HepG2 (cell line): ENCODE data around the gene DNAJC15. TPM values are rescaled to one million over a fixed set of nuclear protein-coding genes. Genes with fewer than 3 reads are reported as not detected.

Source experiments
- MAF1 ChIP-seq: sonication (generic); formaldehyde crosslinking; IDR thresholded peaks from 2 replicates; pipeline ENCODE4 v1.5.0; 2020; ENCODE audit warnings: missing genetic modification reagents, borderline replicate concordance
- NFE2L2 ChIP-seq: fragments of 150-350 bp; IDR thresholded peaks from 2 replicates; pipeline ENCODE4 v1.6.1; 2014; ENCODE audit warnings: low read length
- XRCC5 ChIP-seq: fragments of 200-400 bp; formaldehyde crosslinking; optimal IDR thresholded peaks from 2 replicates; pipeline ENCODE3; 2017; ENCODE audit warnings: mild to moderate bottlenecking, low read length
- YY1 ChIP-seq: IDR thresholded peaks from 2 replicates; pipeline ENCODE4 v1.6.1; 2011; ENCODE audit warnings: low read length, low read depth, moderate library complexity, mild to moderate bottlenecking; ENCODE audit not compliant: insufficient read depth, insufficient replicate concordance
- ZNF329 ChIP-seq: sonication (generic); formaldehyde crosslinking; IDR thresholded peaks from 2 replicates; pipeline ENCODE4 v1.9.0; 2021; ENCODE audit warnings: low read depth, mild to moderate bottlenecking, missing genetic modification reagents
- ZNF547 ChIP-seq: sonication (generic); formaldehyde crosslinking; IDR thresholded peaks from 2 replicates; pipeline ENCODE4 v1.5.1; 2020; ENCODE audit warnings: mild to moderate bottlenecking, missing genetic modification reagents
- ZNF773 ChIP-seq: sonication (generic); formaldehyde crosslinking; IDR thresholded peaks from 2 replicates; pipeline ENCODE4 v1.4.0; 2020; ENCODE audit warnings: missing genetic modification reagents, borderline replicate concordance
- ZSCAN21 ChIP-seq: sonication (generic); formaldehyde crosslinking; IDR thresholded peaks from 2 replicates; pipeline ENCODE4 v1.8.0; 2022; ENCODE audit warnings: mild to moderate bottlenecking, missing genetic modification reagents, moderate library complexity, borderline replicate concordance
- polyA plus RNA-seq, 8 experiments: library from polyadenylated mRNA; depleted of rRNA in 3 of 8; stranded (reverse) in 7 of 8; unstranded in 1 of 8; fragments of >200 nt; fragmentation: Illumina TruSeq in 4 of 8; extraction: Trizol in 4 of 8; gene quantifications; 2 replicates each; pipeline versions ENCODE4 v1.2.1 to v1.2.3, GENCODE V29; 2011 to 2016; ENCODE audit warnings: low read depth in 4 of 8, missing spikeins in 1 of 8, mixed read lengths in 1 of 8; ENCODE audit not compliant: insufficient read depth in 1 of 8
- total RNA-seq, 5 experiments: library from RNA; depleted of rRNA; stranded (reverse); fragments of >200 nt; fragmentation: Illumina TruSeq; extraction: Trizol; gene quantifications; 2 replicates each; pipeline ENCODE4 v1.2.3, GENCODE V29; 2016; ENCODE audit warnings: low read depth in 1 of 5
- TF ChIP-seq, protein P1 (sequence below): sonication (generic); formaldehyde crosslinking; IDR thresholded peaks from one replicate; pipeline ENCODE4 v1.5.1; 2020; ENCODE audit warnings: mild to moderate bottlenecking, missing genetic modification reagents; ENCODE audit errors: not compliant biosample characterization
- TF ChIP-seq, protein P2 (sequence below): IDR thresholded peaks from 2 replicates; pipeline ENCODE4 v1.6.1; 2016; ENCODE audit warnings: missing compliant biosample characterization, missing genetic modification reagents, borderline replicate concordance
- TF ChIP-seq, protein P3 (sequence below): sonication (generic); formaldehyde crosslinking; IDR thresholded peaks from 2 replicates; pipeline ENCODE4 v1.8.0; 2022; ENCODE audit warnings: missing genetic modification reagents, mild to moderate bottlenecking, borderline replicate concordance
- TF ChIP-seq, protein P4 (sequence below): IDR thresholded peaks from 2 replicates; pipeline ENCODE4 v1.4.0; 2020; ENCODE audit warnings: mild to moderate bottlenecking, missing genetic modification reagents
- TF ChIP-seq, protein P5 (sequence below): IDR thresholded peaks from 2 replicates; pipeline ENCODE4 v1.6.1; 2016; ENCODE audit warnings: low read depth, borderline replicate concordance

DNAJC15 gene
- total and polyA plus RNA-seq, 2 of the 13 experiments (the other 11 are each of a cell fraction or from before 2014, with no cell fraction given), result 23.0 to 31.9 TPM

DNA sequence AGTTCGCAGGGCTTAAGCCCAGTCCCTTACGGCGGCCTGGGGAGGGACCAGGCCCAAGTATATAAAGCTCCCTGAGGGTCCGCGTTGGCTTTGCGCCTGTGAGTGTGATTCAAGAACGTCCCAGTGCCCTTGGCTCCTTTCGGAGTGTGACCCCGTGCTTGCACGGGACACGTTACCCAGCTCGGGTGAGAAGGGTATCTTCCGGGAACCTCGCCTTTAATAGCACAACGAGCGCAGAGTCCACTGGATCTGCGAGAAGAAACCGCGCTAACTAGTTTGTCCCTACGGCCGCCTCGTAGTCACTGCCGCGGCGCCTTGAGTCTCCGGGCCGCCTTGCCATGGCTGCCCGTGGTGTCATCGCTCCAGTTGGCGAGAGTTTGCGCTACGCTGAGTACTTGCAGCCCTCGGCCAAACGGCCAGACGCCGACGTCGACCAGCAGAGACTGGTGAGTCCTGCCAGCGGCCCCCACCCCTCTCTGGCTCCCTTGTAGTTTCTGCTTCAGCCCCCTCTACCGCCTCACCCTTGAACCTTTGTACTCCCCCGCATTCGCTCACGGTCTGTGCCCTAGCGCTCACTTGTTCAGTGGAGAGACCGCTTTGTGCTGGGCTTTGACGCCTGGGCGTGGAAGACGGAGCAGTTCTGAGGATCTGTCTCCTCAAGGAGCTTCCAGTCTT, at the start of gene DNAJC15 (continued):
- TF ChIP-seq, protein P1, sequence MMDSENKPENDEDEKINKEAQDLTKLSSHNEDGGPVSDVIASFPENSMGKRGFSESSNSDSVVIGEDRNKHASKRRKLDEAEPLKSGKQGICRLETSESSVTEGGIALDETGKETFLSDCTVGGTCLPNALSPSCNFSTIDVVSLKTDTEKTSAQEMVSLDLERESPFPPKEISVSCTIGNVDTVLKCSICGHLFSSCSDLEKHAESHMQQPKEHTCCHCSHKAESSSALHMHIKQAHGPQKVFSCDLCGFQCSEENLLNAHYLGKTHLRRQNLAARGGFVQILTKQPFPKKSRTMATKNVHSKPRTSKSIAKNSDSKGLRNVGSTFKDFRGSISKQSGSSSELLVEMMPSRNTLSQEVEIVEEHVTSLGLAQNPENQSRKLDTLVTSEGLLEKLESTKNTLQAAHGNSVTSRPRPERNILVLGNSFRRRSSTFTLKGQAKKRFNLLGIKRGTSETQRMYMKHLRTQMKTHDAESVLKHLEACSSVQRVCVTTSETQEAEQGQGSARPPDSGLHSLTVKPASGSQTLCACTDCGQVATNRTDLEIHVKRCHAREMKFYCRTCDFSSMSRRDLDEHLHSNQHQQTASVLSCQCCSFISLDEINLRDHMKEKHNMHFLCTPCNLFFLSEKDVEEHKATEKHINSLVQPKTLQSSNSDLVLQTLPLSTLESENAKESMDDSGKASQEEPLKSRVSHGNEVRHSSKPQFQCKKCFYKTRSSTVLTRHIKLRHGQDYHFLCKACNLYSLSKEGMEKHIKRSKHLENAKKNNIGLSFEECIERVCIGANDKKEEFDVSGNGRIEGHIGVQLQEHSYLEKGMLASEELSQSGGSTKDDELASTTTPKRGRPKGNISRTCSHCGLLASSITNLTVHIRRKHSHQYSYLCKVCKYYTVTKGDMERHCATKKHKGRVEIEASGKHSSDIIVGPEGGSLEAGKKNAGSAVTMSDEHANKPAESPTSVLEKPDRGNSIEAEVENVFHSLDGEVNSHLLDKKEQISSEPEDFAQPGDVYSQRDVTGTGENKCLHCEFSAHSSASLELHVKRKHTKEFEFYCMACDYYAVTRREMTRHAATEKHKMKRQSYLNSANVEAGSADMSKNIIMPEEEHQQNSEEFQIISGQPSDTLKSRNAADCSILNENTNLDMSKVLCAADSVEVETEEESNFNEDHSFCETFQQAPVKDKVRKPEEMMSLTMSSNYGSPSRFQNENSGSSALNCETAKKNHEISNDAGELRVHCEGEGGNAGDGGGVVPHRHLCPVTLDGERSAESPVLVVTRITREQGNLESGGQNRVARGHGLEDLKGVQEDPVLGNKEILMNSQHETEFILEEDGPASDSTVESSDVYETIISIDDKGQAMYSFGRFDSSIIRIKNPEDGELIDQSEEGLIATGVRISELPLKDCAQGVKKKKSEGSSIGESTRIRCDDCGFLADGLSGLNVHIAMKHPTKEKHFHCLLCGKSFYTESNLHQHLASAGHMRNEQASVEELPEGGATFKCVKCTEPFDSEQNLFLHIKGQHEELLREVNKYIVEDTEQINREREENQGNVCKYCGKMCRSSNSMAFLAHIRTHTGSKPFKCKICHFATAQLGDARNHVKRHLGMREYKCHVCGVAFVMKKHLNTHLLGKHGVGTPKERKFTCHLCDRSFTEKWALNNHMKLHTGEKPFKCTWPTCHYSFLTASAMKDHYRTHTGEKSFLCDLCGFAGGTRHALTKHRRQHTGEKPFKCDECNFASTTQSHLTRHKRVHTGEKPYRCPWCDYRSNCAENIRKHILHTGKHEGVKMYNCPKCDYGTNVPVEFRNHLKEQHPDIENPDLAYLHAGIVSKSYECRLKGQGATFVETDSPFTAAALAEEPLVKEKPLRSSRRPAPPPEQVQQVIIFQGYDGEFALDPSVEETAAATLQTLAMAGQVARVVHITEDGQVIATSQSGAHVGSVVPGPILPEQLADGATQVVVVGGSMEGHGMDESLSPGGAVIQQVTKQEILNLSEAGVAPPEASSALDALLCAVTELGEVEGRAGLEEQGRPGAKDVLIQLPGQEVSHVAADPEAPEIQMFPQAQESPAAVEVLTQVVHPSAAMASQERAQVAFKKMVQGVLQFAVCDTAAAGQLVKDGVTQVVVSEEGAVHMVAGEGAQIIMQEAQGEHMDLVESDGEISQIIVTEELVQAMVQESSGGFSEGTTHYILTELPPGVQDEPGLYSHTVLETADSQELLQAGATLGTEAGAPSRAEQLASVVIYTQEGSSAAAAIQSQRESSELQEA, result no peak
- TF ChIP-seq ZNF547 (no peak), ZSCAN21 (CRISPR knock-in tag) (no peak), ZNF329 (CRISPR knock-in tag) (no peak), XRCC5 (peak; percentile 80), NFE2L2 (no peak), MAF1 (CRISPR knock-in tag) (no peak), ZNF773 (CRISPR knock-in tag) (no peak), YY1 (peak; percentile 88)
- TF ChIP-seq, protein P2, sequence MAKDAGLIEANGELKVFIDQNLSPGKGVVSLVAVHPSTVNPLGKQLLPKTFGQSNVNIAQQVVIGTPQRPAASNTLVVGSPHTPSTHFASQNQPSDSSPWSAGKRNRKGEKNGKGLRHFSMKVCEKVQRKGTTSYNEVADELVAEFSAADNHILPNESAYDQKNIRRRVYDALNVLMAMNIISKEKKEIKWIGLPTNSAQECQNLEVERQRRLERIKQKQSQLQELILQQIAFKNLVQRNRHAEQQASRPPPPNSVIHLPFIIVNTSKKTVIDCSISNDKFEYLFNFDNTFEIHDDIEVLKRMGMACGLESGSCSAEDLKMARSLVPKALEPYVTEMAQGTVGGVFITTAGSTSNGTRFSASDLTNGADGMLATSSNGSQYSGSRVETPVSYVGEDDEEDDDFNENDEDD, result peak; percentile 53; the same call in 1 of the 2 replicates
- TF ChIP-seq, protein P3, sequence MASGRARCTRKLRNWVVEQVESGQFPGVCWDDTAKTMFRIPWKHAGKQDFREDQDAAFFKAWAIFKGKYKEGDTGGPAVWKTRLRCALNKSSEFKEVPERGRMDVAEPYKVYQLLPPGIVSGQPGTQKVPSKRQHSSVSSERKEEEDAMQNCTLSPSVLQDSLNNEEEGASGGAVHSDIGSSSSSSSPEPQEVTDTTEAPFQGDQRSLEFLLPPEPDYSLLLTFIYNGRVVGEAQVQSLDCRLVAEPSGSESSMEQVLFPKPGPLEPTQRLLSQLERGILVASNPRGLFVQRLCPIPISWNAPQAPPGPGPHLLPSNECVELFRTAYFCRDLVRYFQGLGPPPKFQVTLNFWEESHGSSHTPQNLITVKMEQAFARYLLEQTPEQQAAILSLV, result peak; percentile 54; the same call in 1 of the 2 replicates
- TF ChIP-seq, protein P4, sequence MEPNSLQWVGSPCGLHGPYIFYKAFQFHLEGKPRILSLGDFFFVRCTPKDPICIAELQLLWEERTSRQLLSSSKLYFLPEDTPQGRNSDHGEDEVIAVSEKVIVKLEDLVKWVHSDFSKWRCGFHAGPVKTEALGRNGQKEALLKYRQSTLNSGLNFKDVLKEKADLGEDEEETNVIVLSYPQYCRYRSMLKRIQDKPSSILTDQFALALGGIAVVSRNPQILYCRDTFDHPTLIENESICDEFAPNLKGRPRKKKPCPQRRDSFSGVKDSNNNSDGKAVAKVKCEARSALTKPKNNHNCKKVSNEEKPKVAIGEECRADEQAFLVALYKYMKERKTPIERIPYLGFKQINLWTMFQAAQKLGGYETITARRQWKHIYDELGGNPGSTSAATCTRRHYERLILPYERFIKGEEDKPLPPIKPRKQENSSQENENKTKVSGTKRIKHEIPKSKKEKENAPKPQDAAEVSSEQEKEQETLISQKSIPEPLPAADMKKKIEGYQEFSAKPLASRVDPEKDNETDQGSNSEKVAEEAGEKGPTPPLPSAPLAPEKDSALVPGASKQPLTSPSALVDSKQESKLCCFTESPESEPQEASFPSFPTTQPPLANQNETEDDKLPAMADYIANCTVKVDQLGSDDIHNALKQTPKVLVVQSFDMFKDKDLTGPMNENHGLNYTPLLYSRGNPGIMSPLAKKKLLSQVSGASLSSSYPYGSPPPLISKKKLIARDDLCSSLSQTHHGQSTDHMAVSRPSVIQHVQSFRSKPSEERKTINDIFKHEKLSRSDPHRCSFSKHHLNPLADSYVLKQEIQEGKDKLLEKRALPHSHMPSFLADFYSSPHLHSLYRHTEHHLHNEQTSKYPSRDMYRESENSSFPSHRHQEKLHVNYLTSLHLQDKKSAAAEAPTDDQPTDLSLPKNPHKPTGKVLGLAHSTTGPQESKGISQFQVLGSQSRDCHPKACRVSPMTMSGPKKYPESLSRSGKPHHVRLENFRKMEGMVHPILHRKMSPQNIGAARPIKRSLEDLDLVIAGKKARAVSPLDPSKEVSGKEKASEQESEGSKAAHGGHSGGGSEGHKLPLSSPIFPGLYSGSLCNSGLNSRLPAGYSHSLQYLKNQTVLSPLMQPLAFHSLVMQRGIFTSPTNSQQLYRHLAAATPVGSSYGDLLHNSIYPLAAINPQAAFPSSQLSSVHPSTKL, result peak; percentile 64
- TF ChIP-seq, protein P5, sequence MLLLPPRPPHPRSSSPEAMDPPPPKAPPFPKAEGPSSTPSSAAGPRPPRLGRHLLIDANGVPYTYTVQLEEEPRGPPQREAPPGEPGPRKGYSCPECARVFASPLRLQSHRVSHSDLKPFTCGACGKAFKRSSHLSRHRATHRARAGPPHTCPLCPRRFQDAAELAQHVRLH (CRISPR knock-in tag), result peak; percentile 85
